K562 (cell line): ENCODE data around the gene CAPN13. TPM values are rescaled to one million over a fixed set of nuclear protein-coding genes. Genes with fewer than 3 reads are reported as not detected.

Source experiments
- ATAC-seq: fragments of 200-7000 bp; cut with Tn5 transposase; 3 replicates; pipeline ENCODE4 v1.9.1; 2020; ENCODE audit warnings: moderate library complexity
- BruUV-seq: library from RNA; stranded (reverse); fragments of 400-500 nt; replicated peaks from 2 replicates; lab custom pipeline; 2021; lab: Mats Ljungman, UMichigan
- CTCF ChIA-PET: fragments of 300-600 bp; formaldehyde crosslinking; extraction: SDS; loops from one replicate; lab custom pipeline; 2021; ENCODE audit warnings: low intra/inter-chr PET ratio; lab: Yijun Ruan, JAX
- POLR2A ChIA-PET: fragments of 300-600, 350-650 bp; sonication (Branson Sonifier 250); formaldehyde crosslinking; extraction: SDS; loops from one replicate; lab custom pipeline; 2021; ENCODE audit warnings: antibody characterized with exemption, inconsistent platforms; lab: Yijun Ruan, JAX
- DNase-seq, 4 experiments: peaks; one replicate each; pipeline versions ENCODE4 v3.0.0 to v3.0.0-alpha.2; 2011 to 2018; ENCODE audit warnings: low spot score in 3 of 4, mixed read lengths in 3 of 4; ENCODE audit errors: extremely low read depth in 1 of 4
- FAIRE-seq: peaks from 2 replicates; lab custom pipeline; 2011; peaks lifted over from hg19 to GRCh38; lab: Jason Lieb, UNC
- H2AFZ ChIP-seq: 2 replicates; pipeline ENCODE4 v1.6.0; 2011; ENCODE audit warnings: low read depth, low read length, control low read depth, inconsistent platforms
- H3K27ac ChIP-seq: fragments of 200-600 bp; 3 replicates; pipeline ENCODE4 v1.8.0; 2011; ENCODE audit warnings: low read depth, mild to moderate bottlenecking, control low read depth, inconsistent platforms, low read length, moderate library complexity, mixed read lengths; ENCODE audit errors: extremely low read depth
- H3K27me3 ChIP-seq, 2 experiments: fragments of 300-600 bp in 1 of 2; 2 replicates in 1 of 2; 3 replicates in 1 of 2; pipeline versions ENCODE4 v1.6.0 to v1.8.0; 2011; ENCODE audit warnings: inconsistent platforms in 2 of 2, low read length in 2 of 2, mild to moderate bottlenecking in 1 of 2, mixed read lengths in 1 of 2, moderate library complexity in 1 of 2; ENCODE audit not compliant: control insufficient read depth in 2 of 2, insufficient read depth in 2 of 2
- H3K36me3 ChIP-seq: fragments of 300-600 bp; 3 replicates; pipeline ENCODE4 v1.8.0; 2011; ENCODE audit warnings: mild to moderate bottlenecking, low read length, inconsistent platforms; ENCODE audit not compliant: control insufficient read depth, insufficient read depth
- H3K4me1 ChIP-seq, 2 experiments: fragments of 200-600 bp in 1 of 2; replicated peaks in 1 of 2; 2 replicates in 1 of 2; 3 replicates in 1 of 2; pipeline versions ENCODE4 v1.5.1 to v1.8.0; 2011; ENCODE audit warnings: inconsistent platforms in 2 of 2, low read length in 2 of 2, mild to moderate bottlenecking in 1 of 2, mixed read lengths in 1 of 2, moderate library complexity in 1 of 2; ENCODE audit not compliant: control insufficient read depth in 2 of 2, insufficient read depth in 2 of 2
- H3K4me2 ChIP-seq: 2 replicates; pipeline ENCODE4 v1.6.1; 2011; ENCODE audit warnings: low read length, control low read depth, inconsistent platforms, mixed read lengths; ENCODE audit not compliant: insufficient read depth
- H3K4me3 ChIP-seq: fragments of 200-600 bp; sonication (generic), shearing (Covaris generic); 2 replicates; pipeline ENCODE4 v1.5.1; 2016; ENCODE audit warnings: control low read depth, inconsistent platforms
- H3K79me2 ChIP-seq: fragments of 200-600 bp; 3 replicates; pipeline ENCODE4 v1.8.0; 2011; ENCODE audit warnings: low read length, inconsistent platforms; ENCODE audit not compliant: control insufficient read depth, insufficient read depth
- H3K9ac ChIP-seq, 2 experiments: 2 replicates each; pipeline versions ENCODE4 v1.6.0 to v1.6.1; 2011; ENCODE audit warnings: low read depth in 2 of 2, low read length in 2 of 2, control low read depth in 1 of 2, inconsistent platforms in 1 of 2, mild to moderate bottlenecking in 1 of 2, mixed read lengths in 1 of 2; ENCODE audit not compliant: insufficient read depth in 1 of 2
- H3K9me1 ChIP-seq: one replicate; pipeline ENCODE4 v1.6.0; 2011; ENCODE audit warnings: inconsistent platforms, mild to moderate bottlenecking, low read length, moderate library complexity; ENCODE audit not compliant: control insufficient read depth, insufficient read depth
- H3K9me3 ChIP-seq: replicated peaks from 2 replicates; pipeline ENCODE4 v1.5.1; 2011; ENCODE audit warnings: low read depth, low read length, inconsistent platforms; ENCODE audit not compliant: control insufficient read depth, insufficient read depth
- H4K20me1 ChIP-seq: replicated peaks from 2 replicates; pipeline ENCODE4 v1.6.1; 2011; ENCODE audit warnings: low read length, inconsistent platforms, mixed read lengths; ENCODE audit not compliant: control insufficient read depth, insufficient read depth
- KLF10 ChIP-seq: fragments of 250-450 bp; sonication (Bioruptor Pico); IDR thresholded peaks from 2 replicates; pipeline ENCODE4 v1.6.1; 2021; ENCODE audit warnings: matching md5 sums
- PREB ChIP-seq: sonication (generic); formaldehyde crosslinking; IDR thresholded peaks from 2 replicates; pipeline ENCODE4 v1.8.1; 2023; ENCODE audit warnings: mild to moderate bottlenecking, missing genetic modification reagents
- ZBTB26 ChIP-seq: fragments of 450-650 bp; formaldehyde crosslinking; IDR thresholded peaks from 2 replicates; pipeline ENCODE4 v1.4.0; 2022; ENCODE audit warnings: missing genetic modification characterization
- WGBS: fragments of 100-300 bp; shearing (Covaris generic); methylation state at CpG from one replicate; pipeline ENCODE4 v1.1.6; 2016; ENCODE audit warnings: low coverage, mixed read lengths; ENCODE audit not compliant: insufficient coverage; ENCODE audit errors: missing lambda C conversion rate; 5-methylcytosine and 5-hydroxymethylcytosine counted together
- in situ Hi-C: fragments of 300-500 bp; cut with MboI; formaldehyde crosslinking; loops from 4 replicates; pipeline ENCODE4 v1.15.0; 2018; ENCODE audit warnings: inconsistent platforms, mixed read lengths
- intact Hi-C: fragments of 100-400 bp; cut with micrococcal nuclease; formaldehyde crosslinking; loops from 2 replicates; pipeline ENCODE4 v1.14.2; 2022
- polyA plus RNA-seq, 8 experiments: library from polyadenylated mRNA; depleted of rRNA in 4 of 8; stranded (reverse) in 5 of 8; unstranded in 3 of 8; fragments of >200 nt; fragmentation: Nextera tagmentation in 2 of 8; fragmentation: Illumina TruSeq in 1 of 8; extraction: Ambion mirVana in 2 of 8; extraction: Trizol in 1 of 8; gene quantifications; 2 replicates each; pipeline versions ENCODE4 v1.2.1 to v1.2.3, GENCODE V29; 2011 to 2014; ENCODE audit warnings: inconsistent platforms in 1 of 8, missing spikeins in 1 of 8
- total RNA-seq, 7 experiments: library from RNA; depleted of rRNA in 6 of 7; stranded (reverse); fragments of >200 nt in 6 of 7; fragmentation: Illumina TruSeq in 2 of 7; extraction: Trizol in 2 of 7; gene quantifications; 2 replicates each; pipeline versions ENCODE4 v1.2.1 to v1.2.3, GENCODE V29; 2011 to 2021; ENCODE audit warnings: low replicate concordance in 1 of 7

Gene CAPN13
- total and polyA plus RNA-seq, 9 of the 15 experiments (the other 6 are each of a cell fraction or from before 2014, with no cell fraction given): not detected

DNA sequence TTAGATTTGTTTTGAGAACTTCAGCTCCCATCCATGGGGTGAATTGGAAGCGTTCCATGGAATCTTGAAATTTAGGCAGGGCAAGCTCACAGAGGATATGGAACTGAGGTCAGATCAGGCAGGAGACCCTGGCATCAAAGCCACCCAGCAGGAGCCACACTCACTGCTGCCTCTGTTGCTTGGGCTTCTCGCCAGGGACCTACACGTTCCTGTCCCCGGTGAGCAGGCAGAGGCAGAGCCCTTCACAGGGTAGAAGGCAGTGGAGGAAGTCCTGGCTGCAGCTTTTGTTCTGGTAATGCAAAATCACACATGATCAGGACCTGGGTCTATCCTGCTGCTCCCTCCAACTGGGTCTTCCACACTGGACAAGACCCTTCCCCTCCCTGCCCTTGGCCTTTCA, 42.1 kb downstream of the CAPN13 start:
- no peak overlapping the region for H2AFZ ChIP-seq
- H3K4me3 ChIP-seq: no peak overlapping the region
- in situ Hi-C loops (no loop called here), intact Hi-C loops (no loop called here)
- no peak for ATAC-seq
- peaks cover 3% of the 10 kb centered on the region for H3K9me1 ChIP-seq
- 0% methylated on average over 4 of the region's 4 CpGs for whole genome bisulfite sequencing
- no peak overlapping the region for H3K4me2 ChIP-seq
- FAIRE-seq: no peak
- no TSS peak for BruUV-seq
- DNase-seq: no peak
- no peaks in the 10 kb centered on the region for H3K9me3 ChIP-seq
- H3K36me3 ChIP-seq: no peaks in the 10 kb centered on the region
- ChIA-PET POLR2A (no interaction called here), CTCF (no interaction called here)
- H4K20me1 ChIP-seq: no peaks in the 10 kb centered on the region; the same call in 1 of the 2 replicates
- H3K79me2 ChIP-seq: no peaks in the 10 kb centered on the region
- TF ChIP-seq ZBTB26 (CRISPR knock-in tag): no peak
- TF ChIP-seq KLF10: no peak
- no peak for TF ChIP-seq PREB (CRISPR knock-in tag)
- no peaks in the 10 kb centered on the region for H3K4me1 ChIP-seq
- H3K27ac ChIP-seq: no peak overlapping the region
- no peak overlapping the region for H3K9ac ChIP-seq
- H3K27me3 ChIP-seq: peaks cover 9 to 66% of the 10 kb centered on the region in 2 experiments; a peak in 4 of 5 replicates
